HuH-7.5 (cell line): ENCODE data around the gene CACNA2D4.

Experiments
- DNase-seq: peaks from one replicate; pipeline ENCODE4 v3.0.0; 2011; ENCODE audit warnings: low spot score

Gene CACNA2D4

DNA sequence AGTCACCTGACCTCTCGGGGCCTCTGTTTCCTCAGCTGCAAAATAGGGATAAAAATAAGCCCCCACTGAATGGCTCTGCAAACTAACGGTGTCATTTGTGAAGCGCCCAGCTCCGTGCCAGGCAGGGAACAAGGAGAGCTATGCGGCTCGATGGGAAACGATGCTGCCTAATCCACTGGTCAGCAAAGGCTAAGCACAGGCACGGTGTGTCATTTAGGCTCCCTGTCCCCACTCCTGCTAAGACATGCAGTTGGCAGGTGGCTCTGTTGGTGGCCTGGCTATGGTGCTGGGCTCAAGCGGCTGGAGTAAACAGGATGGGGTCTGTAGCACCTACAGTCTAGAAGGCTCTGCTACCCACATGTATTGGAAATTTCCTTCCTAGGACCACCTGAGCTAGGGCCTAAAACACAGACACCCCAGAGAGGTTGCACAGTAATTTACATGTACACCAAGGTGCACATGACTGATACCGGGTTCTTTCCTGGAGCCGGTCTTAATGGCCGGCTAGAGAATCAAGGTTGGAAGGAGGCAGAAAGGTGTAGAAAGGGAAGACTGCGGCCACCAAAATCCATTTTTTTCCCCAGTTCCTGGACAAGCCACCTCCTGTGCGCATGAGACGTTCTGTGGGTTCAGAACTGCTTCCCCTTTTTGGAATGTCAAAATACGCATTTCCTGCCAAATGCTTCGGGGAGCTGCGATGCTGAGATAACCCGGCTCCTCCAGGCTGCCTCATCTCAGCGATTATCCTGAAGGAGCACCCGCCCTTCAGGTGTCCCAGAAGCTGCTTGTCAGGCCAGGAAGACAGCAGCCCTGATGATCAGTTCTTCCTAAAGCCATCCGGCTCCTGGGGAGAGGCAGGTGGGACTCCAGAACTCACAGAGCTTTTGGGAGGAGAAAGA, 1.0 kb downstream of the CACNA2D4 start:
- no peak for DNase-seq

DNA sequence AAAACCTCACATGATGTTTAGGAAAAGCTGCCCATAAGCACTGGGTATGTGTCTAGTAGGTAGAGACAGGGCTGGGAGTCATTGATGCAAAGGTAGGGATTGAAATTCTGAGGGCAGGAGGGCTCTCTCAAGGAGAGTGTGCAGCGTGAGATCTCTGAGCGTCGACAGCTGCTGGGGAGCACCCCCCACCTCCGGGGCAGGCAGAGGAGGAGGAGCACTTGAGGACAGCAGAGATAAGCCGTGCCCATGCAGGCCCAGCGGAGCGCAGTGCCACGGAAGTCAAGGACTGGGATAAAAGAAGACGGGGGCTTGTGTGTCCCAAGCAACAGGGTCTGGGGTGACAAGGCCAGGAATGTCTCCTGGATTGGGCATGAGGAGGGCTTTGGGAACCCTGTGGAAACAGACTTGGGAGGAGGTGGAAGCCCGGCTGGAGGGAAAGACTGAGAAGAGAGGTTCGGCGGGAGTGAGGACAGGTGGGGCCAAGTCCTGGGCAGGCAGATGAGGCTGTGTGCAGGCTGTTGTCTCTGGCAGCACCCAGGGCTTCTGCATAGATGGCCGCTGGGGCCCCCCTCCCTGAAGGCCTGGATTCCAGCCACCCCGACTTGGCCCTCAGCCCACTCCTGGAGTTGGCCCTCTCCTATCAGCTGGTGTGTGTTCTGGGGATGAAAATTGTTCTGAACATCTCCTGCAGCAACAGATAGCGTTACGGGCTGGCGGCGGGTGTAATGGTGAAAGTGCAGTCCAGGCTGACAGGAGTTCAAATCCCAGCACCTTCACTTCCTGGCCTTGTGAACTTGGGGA, 1.9 kb downstream of the CACNA2D4 start:
- no peak for DNase-seq

DNA sequence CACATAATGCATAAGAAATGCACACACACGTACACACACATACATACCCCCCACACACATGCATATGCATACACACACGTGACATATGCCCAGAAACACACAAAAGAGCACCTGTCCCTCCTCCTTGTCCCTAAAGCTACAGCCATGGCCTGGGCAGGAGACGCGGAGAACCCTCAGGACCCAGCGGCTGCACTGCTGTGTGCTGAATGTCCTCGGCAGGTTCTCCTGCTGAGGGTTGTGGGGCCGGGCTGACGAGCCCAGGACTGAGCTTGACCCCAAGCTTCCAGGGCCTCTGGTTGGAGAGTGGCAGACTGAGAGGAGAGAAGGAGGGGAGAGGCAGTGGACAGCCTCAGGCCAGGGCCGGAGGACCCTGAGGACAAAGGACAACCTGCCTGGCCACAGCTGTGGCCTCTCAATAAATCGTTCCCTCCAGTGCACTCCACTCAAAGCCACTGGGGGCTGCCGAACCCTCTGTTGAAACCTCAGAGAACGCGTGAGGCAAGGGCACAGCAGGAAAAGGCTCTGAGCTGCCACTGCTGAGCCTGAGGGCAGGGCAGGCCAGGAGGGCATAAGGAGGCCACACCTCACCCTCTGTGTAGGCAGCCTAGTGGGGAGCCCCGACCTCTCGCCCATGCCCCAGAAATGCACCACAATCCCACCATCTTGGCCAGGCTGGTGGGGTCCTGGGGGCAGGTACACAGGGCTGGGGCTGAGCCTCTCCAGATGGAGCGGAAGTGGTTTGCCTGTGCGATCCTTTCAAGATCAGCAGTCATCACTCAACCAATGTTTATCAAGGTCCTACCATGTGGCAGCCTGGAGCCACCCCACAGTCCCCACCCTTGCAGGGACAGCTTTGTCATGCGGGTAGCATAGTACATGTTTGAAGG, 3.1 kb downstream of the CACNA2D4 start:
- DNase-seq: no peak

DNA sequence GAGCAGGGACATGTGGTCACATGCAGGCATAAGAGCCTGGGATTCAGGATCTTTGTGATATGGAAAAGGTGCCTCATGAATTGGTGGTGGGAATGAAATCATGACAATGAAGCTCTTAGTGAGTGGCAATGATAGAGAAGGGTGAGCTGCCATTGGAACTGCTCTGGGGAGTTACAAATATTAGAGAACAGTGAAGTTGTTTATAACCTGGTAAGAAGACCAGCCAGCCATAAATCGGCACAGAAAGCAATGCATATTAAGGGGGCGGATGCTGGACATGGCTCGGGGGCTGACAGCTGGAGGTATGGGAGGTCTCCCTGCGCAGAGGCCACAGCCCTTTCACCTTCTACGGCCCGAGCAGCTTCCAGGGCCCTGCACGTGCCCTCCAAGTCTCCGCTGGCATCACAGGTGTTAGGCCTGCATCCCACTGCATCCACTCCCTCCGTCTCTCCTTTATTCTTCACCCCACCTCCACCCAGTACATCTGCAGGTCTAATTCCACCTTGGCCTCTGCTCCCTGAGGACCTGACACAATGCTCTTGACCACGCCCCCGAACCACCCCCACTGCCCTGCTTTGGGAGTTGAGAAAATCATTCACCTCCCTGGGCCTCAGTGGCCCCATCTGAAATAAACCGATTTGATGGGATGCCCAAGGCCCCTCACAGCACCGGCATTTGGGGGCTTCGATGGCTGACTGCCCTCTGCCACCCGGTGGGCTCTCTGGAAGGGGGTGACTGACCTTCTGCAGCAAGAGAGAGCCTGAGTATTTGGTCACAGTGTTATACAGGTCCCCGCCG, 4.1 kb downstream of the CACNA2D4 start:
- no peak for DNase-seq

DNA sequence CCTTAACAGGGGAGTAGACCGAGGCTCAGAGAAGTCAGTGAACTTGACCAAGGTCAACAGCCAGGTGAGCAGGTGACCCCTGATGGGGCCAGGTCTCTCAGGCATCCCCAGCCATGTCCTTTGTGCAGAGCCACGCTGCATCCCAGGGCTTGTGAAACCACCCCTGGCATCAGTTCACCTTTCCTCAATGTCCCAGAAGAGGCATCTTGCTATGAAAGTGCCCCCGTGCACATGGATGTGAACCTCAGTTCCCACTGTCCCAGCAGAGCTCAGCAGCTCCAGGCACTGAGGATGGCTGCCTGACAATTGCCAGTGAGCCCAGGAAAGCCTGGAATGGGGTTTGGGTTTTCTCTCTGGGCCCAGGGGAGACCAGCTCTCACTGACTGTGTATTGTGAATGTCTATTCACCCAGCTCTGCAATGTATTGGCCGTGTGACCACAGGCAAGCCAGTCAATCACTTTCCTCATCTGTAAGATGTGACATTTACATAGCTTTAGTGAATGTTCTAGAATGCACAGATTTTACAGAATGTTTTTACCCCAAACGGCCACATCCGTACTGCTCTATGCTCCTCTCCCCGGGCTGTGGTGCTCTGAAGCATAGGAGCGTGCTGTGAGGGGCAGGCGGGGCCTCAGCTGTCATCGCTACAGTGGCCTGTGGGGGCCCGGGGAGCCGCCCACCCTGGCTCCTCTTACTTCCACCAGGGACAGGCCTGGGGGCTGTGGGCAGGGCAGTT, 4.9 kb downstream of the CACNA2D4 start:
- DNase-seq: no peak

DNA sequence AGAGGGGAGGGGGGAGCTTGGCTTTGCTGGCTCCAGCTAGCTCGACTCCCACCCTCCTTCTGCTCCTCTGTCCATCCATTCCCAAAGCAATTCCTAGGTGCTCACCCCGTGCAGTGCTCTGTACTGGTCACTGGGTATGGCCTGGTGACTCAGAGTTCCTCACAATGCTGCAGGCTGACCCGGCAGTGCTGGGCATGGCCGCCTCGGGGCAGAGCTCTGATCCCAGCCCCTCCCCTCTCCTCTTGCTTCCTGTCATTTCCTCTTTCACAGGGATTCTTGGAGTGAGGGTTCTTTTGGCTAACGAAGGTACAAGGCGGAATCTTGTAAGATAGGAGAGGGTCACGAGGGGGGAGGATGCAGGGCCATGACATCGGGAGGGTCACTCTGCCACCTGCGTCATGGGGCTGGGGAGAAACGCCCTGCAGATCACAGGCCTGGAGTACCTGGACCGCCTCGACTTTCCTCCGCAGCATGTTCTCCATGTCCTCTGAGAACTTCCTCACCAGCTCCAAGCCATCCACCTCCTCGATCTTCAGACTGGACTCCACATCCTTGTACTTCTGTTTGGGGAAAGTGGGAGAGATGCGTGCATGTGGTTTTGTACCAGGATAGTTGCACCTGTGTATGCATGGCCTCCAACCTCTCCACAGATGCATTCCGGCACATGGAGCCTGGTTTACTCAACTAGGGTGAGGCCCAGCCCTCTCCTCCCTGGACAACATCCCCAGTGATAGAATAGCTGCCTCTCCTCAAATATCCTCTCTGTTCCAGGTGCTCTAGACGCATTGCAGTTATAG, 5.7 kb downstream of the CACNA2D4 start:
- DNase-seq: no peak

DNA sequence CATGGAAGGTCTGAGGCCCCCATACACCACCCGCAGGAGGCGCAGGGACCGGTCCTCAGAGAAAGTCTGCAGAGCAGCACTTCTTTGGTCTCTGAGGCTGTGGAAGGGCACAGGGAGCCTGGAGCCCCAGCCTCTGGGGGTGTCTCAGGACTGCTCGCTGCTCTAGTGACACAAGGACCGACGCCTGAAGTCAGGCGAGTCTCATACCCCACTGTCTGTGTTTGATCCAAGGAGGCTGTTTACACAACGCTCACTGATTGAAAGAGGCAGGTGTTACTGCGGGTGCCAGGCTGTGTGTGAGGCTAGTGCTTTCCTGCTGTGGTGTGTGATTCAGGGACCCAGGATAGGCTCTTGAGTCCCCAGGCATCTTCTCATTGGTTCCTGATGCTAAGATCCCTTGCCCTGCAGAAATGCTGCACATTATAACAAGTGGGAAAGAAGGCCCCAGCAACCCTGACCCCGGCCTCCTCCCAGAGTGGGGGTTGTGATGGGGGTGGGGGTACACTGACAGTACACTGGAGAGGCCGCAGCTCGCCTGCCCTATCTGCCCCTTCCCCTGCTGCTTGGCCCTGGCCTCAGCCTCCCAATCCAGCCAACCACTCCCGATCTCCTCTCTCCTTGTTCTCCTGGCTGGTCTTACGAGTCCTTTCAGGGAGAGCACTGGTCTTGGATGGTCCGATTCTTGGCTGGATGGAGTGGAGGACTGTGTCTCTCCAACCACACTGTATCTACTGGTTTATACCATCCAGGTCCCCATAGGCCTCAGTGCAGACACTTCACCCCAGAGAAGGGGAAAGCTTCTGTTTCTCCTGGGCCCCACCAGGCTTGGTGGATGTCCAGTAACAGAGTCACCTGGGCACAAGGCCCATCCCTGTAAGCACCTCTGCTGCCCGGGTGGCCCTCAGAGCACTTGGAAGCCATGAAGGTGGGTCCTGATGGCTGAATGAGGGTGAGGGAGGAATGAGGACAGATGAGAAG, 6.6 kb downstream of the CACNA2D4 start:
- DNase-seq: no peak

DNA sequence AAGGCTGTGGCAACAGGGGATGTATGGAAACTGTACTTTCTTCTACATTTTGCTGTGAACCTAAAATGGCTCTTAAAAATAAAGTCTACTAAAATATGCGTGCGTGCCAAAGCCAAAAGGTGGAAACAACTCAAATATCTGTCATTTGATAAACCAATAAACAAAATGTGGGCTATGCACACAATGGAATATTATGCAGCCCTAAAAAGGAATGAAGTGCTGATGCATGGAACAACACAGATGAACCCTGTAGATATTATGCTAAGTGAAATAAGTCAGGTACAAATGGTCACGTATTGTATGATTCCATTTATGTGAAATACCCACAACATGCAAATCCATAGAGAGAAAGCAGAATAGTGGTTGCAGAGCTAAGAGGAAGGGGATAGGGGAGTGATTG, 8.0 kb downstream of the CACNA2D4 start:
- DNase-seq: no peak

DNA sequence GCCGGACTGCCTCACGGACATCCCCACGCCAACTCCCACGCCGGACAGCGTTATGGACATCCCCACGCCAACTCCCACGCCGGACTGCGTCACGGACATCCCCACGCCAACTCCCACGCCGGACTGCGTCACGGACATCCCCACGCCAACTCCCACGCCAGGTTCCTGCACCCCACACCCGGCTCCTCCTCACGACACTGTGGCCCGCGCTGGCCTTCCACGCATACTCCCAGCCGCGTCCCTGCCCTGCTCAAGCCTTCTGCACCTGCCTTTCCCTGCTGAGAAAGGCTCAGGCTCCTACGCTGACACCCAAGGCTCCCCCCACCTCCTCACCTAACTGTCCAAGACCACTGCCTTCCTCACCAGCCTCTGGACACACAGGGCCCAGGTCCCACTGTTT, 9.7 kb downstream of the CACNA2D4 start:
- no peak for DNase-seq

DNA sequence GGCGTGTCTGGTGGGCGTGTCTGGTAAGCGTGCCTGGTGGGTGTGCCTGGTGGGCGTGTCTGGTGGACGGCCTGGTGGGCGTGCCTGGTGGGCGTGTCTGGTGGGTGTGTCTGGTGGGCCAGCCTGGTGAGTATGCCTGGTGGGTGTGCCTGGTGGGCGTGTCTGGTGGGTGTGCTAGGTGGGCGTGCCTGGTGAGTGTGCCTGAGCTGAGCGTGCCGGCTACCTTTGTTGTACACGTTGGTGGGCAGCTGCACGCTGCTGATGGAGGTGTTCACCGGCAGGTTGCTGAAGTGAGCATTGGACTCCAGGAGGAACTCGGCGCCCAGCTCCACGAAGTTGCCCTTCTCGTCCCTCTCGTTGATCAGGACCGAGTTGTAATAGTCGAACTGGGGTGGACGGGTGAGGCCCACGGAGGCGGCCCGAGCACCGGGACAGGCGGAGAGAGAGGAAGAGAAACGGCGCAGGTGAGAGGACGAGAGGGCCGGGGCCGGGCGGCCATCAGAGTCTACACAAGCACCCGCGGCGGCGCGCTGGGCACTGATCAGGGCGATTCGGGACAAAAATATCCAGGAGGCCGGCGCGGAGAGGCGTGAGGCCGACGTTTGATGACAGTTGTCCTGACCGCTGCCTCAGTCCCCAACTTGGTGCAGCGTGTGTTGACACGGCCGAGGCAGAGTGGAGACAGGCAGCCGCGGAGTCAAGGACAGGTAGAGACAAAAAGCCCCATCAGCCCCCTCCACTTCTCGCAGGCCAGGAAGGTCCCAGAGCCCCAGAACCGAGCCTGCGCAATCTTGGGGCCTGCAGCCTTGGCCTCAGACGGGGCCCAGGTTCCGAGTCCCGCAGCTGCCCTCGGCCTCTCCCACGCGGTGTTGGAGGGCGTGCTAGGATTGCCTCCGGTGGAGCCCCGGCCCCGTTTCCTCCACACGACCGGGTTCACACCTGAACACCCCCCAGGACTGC, 10.5 kb downstream of the CACNA2D4 start:
- DNase-seq: no peak

DNA sequence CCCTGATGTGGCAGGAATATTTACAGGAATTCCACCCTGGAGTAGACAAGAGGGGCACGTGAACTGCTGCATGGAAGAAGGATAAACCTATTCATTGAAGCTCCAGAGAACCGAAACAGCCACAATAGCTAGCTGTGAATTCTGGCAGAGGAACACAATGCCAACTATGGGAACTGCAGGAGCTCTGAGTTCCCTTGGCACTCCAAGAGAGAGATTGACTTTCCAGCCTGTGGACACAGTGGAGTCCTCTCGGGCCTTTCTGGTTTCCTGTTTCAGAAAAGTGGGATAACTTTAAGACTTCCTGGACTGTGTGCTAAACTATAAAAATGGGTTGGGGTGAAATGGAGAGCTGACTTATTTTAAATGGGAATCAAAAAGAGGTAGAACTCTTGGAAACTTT, 11.9 kb downstream of the CACNA2D4 start:
- DNase-seq: no peak

DNA sequence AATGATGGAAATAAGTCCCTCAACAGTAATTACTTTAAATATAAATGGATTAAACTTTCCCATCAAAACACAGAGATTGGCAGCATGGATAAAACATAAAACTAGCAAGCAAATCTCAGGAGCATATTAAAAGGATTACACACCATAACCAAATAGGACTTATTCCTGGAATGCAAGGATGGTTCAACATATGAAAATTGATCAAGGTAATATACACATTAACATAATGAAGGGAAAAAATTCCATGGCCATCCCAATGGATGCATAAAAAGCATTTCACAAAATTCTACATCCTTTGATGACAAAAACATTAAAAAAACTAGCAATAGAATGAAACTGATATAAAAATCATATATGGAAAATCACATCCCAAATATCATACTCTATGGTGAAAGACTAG, 13.6 kb downstream of the CACNA2D4 start:
- no peak for DNase-seq

DNA sequence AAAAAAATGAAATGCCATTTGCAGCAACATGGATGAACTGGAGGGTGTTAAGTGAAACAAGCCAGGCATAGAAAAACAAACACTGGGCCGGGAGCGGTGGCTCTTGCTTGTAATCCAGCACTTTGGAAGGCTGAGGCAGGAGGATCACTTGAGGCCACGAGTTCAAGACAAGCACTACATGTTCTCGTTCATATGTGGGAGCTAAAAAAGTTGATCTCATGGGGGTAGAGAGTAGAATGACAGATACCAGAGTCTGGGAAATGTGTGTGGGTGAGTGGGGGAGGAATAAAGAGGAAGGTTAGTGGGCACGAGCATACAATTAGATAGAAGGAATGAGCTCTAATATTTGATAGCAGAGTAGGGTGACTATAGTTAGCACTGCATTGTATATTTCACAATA, 21.5 kb downstream of the CACNA2D4 start:
- no peak for DNase-seq

DNA sequence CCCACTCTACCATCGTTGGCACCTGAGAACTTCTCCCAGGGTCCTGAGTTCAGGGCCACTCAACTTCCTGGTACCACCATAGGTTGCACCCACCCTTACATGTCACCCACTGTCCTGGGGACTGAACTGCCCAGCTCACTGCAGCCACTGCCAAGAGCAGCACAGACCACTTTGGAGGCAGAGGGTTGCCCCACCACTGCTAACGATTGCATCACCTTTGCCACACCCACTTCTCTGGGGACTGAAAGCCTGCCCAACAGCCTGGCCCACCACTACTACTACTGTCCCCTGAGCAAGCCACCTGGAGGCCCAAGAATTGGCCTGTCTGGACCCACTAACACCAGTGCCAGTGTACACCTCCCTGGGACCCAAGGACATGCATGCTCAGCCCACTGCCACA, 27.6 kb downstream of the CACNA2D4 start:
- DNase-seq: no peak

DNA sequence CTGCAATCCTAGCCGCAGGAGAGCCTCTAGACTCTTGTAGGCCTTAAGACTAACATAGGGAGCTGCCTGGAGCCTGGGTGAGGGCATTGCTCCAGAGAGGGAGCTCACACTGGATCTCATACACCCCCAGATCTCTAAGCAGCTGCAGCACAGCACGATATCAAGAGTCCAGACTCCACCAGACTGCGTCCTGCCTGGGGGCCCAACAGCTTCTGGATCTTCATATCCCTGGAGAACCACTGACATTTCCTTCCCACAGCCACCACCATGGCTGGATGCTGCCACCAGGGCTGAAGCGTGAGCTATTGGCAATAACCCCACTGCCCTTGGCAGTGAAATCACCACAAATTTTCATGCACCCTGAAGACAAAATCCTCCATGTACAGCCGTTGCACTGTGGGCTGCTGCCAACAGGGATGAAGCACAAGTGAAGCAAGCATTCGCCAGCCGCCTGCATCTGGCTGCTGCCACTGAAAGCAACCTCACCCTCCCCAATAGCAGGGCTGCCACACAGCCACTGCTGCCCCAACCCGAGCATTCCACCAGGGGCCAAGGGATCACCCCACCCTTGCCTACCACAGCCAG, 28.2 kb downstream of the CACNA2D4 start:
- DNase-seq: no peak

DNA sequence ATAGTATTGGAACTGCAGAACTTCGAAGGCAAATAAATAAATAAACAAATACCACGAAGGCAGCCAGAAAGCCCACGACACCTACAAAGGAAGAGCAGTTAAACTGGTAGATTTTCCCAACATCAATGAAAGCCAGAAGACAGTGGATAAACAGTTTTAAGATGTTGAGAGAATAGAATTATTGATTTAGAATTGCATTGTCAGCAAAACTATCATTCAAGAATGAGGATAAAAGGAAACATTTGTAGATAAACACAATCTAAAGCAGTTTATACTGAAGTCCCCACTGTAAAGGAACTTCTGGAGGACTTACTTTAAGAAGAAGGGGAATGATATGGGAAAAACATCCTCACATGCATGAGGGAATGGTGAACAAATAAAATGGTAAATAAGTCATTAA, 29.5 kb downstream of the CACNA2D4 start:
- DNase-seq: no peak

DNA sequence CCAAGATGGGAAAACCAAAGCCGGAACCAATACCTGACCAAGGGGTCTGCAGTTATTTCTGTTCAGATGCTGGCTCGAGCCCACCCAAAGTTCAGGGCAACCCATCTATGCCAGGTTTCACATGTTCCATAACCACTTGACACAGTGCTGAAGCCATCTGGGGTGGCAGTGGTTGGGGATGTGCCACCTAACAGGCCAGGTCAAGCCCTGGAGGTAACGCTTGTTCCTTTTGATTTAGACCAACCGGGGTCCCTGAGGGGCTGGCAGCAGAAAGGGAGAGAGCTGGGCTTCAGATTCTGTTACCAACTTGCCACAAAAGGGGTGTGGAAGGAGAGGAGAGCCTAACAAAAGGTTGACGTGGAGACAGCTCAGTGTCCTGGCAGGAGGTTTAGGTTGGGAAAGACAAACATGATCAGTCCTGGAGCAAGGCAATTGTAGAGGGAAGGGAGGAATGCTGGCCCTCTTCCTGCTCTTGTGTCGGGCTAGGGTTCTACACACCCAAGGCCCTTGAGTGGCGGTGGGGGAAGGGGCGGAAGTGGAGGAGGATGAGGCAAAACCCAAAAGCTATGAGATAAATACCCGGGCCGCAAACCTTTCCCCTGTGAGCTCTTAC, 31.9 kb downstream of the CACNA2D4 start:
- DNase-seq: no peak
